OCI-LY1 (cell line): Measurements from ENCODE around the gene ZC3H10.

Source experiments
- H2AFZ ChIP-seq: fragments of 200-600 bp; sonication (generic), shearing (Covaris generic); 2 replicates; pipeline ENCODE4 v1.6.0; 2014; ENCODE audit warnings: antibody characterized with exemption, mild to moderate bottlenecking, low read length
- H3F3A ChIP-seq: fragments of 200-600 bp; sonication (generic), shearing (Covaris generic); 2 replicates; pipeline ENCODE4 v1.6.0; 2014; ENCODE audit warnings: mild to moderate bottlenecking, antibody characterized with exemption, low read length, moderate library complexity; ENCODE audit not compliant: insufficient read depth
- H3K27ac ChIP-seq: fragments of 200-600 bp; sonication (generic); 2 replicates; pipeline ENCODE4 v1.5.1; 2014; ENCODE audit warnings: low read length, mixed run types, mild to moderate bottlenecking, low read depth; ENCODE audit not compliant: poor library complexity, severe bottlenecking
- H3K27me3 ChIP-seq: fragments of 200-600 bp; sonication (generic); 2 replicates; pipeline ENCODE4 v1.6.0; 2014; ENCODE audit warnings: antibody characterized with exemption, mild to moderate bottlenecking, low read length, moderate library complexity; ENCODE audit not compliant: insufficient read depth
- H3K36me3 ChIP-seq: fragments of 200-600 bp; sonication (generic); 2 replicates; pipeline ENCODE4 v1.6.1; 2014; ENCODE audit warnings: mild to moderate bottlenecking, antibody characterized with exemption, low read length, moderate library complexity, mixed read lengths; ENCODE audit not compliant: insufficient read depth
- H3K4me1 ChIP-seq: fragments of 200-600 bp; sonication (generic); 2 replicates; pipeline ENCODE4 v1.5.1; 2014; ENCODE audit warnings: mild to moderate bottlenecking, low read length, moderate library complexity; ENCODE audit not compliant: insufficient read depth, severe bottlenecking
- H3K4me2 ChIP-seq: fragments of 200-600 bp; sonication (generic), shearing (Covaris generic); 2 replicates; pipeline ENCODE4 v1.6.1; 2014; ENCODE audit warnings: low read length
- H3K4me3 ChIP-seq: fragments of 200-600 bp; sonication (generic); 2 replicates; pipeline ENCODE4 v1.5.1; 2014; ENCODE audit warnings: low read length, low read depth, mild to moderate bottlenecking, mixed read lengths; ENCODE audit not compliant: poor library complexity, severe bottlenecking
- H3K79me2 ChIP-seq: fragments of 200-600 bp; shearing (Covaris generic); 2 replicates; pipeline ENCODE4 v1.6.1; 2016; ENCODE audit warnings: mixed run types, low read length, mixed read lengths; ENCODE audit not compliant: insufficient read depth
- H3K9ac ChIP-seq: fragments of 200-600 bp; sonication (generic), shearing (Covaris generic); 2 replicates; pipeline ENCODE4 v1.6.1; 2014; ENCODE audit warnings: mild to moderate bottlenecking, low read length, mixed read lengths
- H3K9me2 ChIP-seq: fragments of 200-600 bp; sonication (generic), shearing (Covaris generic); 2 replicates; pipeline ENCODE4 v1.6.1; 2014; ENCODE audit warnings: low read depth, mild to moderate bottlenecking, low read length, mixed read lengths
- H3K9me3 ChIP-seq: fragments of 200-600 bp; shearing (Covaris generic); 2 replicates; pipeline ENCODE4 v1.6.1; 2014; ENCODE audit warnings: low read length, mixed read lengths
- H4K20me1 ChIP-seq: fragments of 200-600 bp; sonication (generic), shearing (Covaris generic); 2 replicates; pipeline ENCODE4 v1.6.0; 2016; ENCODE audit warnings: mild to moderate bottlenecking, low read length; ENCODE audit not compliant: insufficient read depth
- EZH2 ChIP-seq: fragments of 200-600 bp; sonication (generic), shearing (Covaris generic); IDR thresholded peaks from 2 replicates; pipeline ENCODE4 v1.8.0; 2017; ENCODE audit warnings: borderline replicate concordance, mixed run types, mild to moderate bottlenecking, antibody characterized with exemption, low read length, moderate library complexity, mixed read lengths
- TF ChIP-seq, protein P1 (sequence below): fragments of 200-600 bp; sonication (generic), shearing (Covaris generic); IDR thresholded peaks from 2 replicates; pipeline ENCODE4 v1.5.1; 2017; ENCODE audit warnings: mild to moderate bottlenecking, antibody characterized with exemption, low read length, moderate library complexity, mixed read lengths

The ZC3H10 gene

DNA sequence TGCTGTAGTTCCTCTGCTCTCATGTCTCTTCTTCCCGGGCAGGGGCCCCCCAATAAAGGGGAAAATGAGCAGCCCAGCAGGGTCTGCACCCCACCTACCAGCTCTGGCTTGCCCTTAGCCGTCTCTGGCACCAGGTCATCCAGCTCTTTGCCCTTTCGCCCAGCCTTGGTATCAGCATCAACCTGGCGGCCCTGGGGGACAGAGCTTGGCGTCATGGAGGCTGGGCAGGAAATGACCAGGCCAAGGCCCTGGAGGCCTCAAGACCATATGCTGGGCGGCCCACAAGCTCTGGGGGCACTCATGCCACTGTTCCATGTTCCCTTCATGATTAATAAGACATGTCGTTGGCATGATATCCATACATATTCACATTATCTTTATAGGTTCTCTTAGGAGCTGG is 54.8 kb downstream of the ZC3H10 start:
- Histone ChIP-seq H3K4me3 (no peak overlapping the region), H3K27ac (no peak overlapping the region), H3K9ac (no peak overlapping the region), H3F3A (no peaks in the 10 kb centered on the region), H2AFZ (no peak overlapping the region), H3K4me2 (no peak overlapping the region), H3K9me3 (no peaks in the 10 kb centered on the region), H3K79me2 (no peaks in the 10 kb centered on the region), H3K9me2 (no peaks in the 10 kb centered on the region), H3K4me1 (no peaks in the 10 kb centered on the region), H3K27me3 (no peaks in the 10 kb centered on the region), H3K36me3 (peaks cover 87% of the 10 kb centered on the region), H4K20me1 (no peaks in the 10 kb centered on the region)
- TF ChIP-seq EZH2: no peak
- TF ChIP-seq, protein P1, sequence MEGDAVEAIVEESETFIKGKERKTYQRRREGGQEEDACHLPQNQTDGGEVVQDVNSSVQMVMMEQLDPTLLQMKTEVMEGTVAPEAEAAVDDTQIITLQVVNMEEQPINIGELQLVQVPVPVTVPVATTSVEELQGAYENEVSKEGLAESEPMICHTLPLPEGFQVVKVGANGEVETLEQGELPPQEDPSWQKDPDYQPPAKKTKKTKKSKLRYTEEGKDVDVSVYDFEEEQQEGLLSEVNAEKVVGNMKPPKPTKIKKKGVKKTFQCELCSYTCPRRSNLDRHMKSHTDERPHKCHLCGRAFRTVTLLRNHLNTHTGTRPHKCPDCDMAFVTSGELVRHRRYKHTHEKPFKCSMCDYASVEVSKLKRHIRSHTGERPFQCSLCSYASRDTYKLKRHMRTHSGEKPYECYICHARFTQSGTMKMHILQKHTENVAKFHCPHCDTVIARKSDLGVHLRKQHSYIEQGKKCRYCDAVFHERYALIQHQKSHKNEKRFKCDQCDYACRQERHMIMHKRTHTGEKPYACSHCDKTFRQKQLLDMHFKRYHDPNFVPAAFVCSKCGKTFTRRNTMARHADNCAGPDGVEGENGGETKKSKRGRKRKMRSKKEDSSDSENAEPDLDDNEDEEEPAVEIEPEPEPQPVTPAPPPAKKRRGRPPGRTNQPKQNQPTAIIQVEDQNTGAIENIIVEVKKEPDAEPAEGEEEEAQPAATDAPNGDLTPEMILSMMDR: no peak
